Measurements from ENCODE around the gene C11orf54.
"Not testable (repeated sequence)": the region's sequence is repeated elsewhere in the genome, so short reads cannot be mapped to it uniquely, and the experiment has no call there.

C11orf54 gene

GRCh38 chr11:93772123-93772522 is 30.7 kb downstream of the C11orf54 start:
- no peak for DNase-seq

GRCh38 chr11:93773045-93773477 is 31.6 kb downstream of the C11orf54 start:
- DNase-seq: no peak

DNA sequence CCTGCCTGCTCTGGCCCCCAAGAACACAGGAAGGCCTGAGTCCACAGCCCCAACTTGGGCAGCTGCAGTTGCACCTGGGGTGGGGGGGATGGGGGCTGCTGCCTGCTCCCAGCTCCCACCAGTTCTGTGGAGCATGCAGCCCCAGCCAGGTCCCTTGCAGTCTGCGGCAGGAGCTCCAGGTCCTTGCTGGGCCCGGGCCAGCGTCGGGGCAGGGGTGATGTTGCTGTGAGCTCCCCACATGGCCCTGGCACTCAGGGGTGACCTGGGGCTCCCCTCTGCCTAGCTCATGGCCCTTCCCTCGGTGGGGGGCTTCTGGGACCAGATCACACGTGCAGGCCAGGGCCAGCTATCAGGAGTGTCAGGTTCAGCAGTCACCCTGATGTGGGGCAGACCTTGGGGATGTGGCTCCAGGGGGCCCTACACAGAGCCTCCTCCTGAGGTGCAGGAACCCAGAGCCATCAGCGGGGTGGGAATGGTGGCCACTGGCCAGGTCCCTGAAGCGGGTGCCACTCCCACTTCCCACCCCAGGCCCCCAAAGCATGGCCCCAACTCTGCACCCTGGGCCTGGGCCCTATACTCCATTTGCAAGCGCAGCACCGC is 32.2 kb downstream of the C11orf54 start:
- no peak for DNase-seq

GRCh38 chr11:93774560-93774959 is 33.1 kb downstream of the C11orf54 start:
- DNase-seq: not testable (repeated sequence)

DNA sequence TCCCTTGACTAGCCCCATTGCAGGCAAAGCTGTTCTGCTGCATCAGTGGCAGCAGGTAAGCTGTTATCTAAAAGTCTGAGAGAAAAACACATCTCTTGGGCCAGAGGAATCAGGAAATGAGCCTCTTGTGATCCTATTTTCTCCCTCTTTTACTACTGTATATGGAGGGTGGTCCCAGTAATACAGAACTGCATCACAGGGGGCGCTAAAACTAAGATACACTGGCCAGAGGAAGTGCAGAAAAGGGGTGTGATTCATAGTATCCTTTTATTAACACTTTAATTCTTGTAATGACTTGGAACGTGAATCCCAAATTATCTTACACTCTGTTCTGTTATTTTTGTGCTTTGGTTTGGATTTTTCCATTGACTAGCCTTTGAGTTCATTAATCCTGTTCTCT is 33.8 kb downstream of the C11orf54 start:
- peak; percentile 7 for DNase-seq

- DNase-seq: no peak
These were observed 41.9 kb downstream of the C11orf54 start for GRCh38 chr11:93783362-93783761.

DNA sequence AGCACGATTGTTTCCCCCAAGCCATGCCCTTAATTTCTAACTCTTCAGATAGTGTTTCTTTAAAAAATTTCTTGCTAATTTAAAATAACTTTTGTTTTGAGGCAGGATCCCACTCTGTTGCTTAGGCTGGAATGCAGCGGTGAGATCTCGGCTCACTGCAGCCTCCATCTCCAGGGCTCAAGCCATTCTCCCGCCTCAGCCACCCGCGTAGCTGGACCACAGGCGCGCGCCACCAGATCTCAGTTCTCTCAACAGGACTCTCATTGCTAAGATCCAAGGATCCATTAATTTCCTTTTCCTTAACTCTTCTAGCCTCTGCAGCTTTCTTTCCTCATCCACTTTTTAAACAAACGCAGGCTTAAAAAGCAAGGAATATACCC is 42.3 kb downstream of the C11orf54 start:
- no peak for DNase-seq

DNA sequence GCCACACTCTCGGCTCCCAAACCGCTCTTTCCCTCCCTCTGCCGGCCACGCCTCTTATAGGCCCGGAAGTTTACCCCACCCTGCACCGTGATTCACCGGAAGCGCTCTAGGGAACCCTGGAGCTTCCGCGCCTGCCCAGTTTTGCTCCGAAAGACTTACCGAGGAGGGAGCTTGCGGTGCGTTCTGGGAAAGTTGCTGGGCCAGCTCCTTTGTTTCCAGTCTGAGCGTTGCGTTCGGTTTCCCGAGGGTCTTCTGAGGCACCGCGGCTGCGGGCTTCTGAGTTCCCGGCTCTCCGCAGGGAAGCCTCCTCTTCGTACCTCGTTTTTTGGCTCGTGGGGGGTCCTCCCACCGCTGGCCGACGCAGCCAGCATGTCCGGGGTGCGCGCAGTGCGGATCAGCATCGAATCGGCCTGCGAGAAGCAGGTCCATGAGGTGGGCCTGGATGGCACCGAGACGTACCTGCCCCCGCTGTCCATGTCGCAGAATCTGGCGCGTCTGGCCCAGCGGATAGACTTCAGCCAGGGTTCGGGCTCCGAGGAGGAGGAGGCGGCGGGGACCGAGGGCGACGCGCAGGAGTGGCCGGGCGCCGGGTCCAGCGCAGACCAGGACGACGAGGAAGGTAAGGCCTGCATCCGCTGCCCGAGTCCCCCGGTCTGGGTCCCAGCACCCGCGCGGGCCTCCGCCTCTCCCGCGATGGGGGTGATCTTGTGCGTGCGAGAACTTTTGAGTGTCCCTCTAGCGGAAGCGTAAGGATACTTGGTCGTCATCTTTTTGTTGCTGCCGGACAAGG is 42.9 kb downstream of the C11orf54 start, which contains the start of gene MED17:
MED17 (plus strand) TSS at position 138 of the 790 bp plus-strand sequence; CDS start at position 370, 232 bp downstream.
- peak; percentile 87 for DNase-seq

- no peak for DNase-seq
These were observed 43.5 kb downstream of the C11orf54 start for GRCh38 chr11:93784935-93785360.

DNA sequence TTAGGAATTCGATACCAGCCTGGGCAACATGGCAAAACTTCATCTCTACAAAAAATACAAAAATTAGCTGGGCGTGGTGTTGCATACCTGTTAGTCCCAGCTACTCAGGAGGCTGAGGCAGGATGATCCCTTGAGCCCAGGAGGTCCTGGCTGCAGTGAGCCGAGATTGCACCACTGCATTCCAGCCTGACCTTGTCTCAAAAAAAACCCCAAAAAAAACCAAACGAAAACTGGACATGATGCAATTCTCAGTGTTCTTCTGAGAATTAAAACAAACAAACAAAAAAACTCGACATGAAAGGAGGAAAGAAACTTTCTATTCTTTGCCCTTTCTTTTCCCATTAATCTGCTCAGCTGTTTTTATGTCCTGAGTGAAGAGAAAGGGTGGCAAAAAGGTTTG is 50.0 kb downstream of the C11orf54 start:
- DNase-seq: no peak

GRCh38 chr11:93796441-93797231 is 55.2 kb downstream of the C11orf54 start:
- no peak for DNase-seq

GRCh38 chr11:93801366-93801765 is 59.9 kb downstream of the C11orf54 start:
- DNase-seq: no peak

DNA sequence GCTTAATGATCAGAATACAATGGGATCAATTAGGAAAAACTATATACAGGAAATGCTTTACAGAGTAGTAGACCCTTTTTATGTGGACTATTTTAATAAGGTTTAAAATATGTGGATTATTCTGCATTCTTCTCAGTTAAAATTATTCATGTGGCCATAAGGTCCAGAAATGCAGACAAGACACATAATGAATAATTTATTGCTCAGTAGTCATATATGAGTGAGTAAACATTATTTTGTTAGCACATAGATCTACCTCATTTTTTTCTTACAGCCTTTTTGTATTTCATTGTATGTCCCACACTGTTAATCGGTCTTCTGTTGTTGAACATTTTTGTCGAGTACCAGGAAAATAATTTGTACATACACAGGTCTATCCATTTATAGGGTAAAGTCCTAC is 63.4 kb downstream of the C11orf54 start:
- DNase-seq: no peak

DNA sequence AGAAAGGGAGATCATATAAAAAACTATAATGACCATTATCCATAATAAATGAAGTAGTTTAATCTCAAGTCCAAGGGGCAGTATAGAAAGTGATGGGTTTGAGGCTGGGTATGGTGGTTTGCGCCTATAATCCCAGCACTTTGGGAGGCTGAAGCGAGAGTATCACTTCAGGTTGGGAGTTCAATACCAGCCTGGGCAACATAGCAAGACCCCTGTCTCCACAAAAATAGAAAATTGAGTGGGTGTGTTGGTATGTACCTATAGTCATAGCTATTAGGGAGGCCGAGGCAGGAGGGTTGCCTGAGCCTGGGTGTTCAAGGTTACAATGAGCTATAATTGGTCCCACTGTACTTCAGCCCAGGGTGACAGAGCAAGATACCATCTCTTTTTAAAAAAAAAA is 66.5 kb downstream of the C11orf54 start:
- DNase-seq: no peak

DNA sequence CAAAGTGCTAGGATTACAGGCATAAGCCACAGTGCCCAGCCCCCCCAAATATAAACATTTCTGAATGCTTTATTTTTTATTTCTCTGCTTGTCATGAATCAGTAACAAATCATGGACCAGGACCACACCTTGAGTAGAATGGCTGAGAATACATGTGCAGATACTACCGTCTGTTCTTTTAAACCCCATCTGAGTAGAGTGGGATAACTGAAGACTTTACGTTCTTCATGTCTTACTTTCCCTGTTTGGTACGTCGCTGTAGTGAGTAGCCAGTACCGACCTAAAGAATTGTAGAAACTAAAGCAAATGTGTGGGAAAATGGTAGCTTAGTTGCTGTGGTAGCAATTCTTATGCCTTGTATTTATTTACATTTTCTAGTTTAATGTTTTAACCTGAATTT is 72.5 kb downstream of the C11orf54 start:
- DNase-seq: no peak

All from CD4-positive, alpha-beta T cell treated with Interleukin-10 for 1 hour (primary cell).